CD4-positive, alpha-beta T cell treated with Interleukin-4 for 4 hours (primary cell): ENCODE measurements around the gene SYNRG.
A peak's percentile ranks its signal among the peaks of the same experiment; 100 is the strongest.

ENCODE experiments used
- DNase-seq: peaks from one replicate; pipeline ENCODE4 v3.0.0-alpha.2; 2020

The SYNRG gene

DNA sequence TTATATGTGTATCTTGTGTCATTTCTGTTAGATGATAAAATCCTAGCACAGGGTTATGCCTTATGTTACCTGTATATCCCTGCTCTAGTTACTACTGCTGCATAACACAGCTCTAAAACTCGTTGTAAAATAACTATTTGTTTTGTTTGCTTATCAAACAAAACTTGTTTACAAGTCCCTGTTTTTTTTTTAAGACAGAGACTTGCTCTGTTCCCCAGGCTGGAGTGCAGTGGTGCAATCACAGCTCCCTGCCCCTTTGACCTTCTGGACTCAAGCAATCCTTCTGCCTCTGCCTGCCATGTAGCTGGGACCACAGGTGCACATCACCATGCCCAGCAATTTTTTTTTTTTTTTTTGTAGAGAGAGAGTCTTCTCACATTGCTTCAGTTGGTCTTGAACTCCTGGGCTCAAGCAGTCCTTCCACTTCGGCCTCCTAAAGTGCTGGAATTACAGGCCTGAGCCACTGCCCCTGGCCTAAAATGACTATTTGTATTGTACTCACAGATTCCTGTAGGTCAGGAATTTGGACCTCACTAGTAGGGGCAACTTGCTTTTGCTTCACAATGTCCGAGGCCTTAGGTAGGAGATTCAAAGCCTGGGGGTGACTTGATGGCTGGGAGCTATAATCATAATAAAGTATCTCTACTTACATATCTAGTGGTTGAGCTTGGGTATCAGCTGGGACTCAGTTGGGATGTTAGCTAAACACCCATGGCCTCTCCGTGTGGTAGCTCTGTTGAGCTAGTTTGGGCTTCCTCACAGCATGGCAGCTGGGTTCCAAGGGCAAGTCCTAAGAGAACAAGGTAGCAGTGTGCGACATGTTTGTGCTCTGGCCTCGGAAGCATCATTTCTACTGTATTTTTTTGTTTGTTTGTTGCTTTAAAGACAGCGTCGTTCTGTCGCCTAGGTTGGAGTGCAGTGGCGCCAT, 106.9 kb downstream of the SYNRG start:
- DNase-seq: no peak

DNA sequence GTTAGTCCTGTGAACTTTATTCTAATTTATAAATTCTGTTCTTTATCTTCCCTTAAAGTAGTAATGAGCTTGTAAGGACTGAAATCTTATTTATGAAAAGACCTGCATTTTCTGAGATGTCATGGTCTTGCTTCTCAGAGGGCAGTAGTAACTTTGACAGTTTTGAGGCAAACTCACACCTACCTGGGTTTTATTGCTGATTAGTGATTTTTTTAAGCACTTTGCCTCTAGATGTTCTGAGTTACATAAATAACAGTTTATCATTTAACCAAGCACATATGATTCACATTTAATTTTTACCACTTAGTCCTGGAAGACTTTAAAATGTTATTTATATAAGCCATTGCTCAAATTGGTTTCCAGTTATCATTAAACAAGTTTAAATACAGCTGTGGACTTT, 108.8 kb downstream of the SYNRG start:
- DNase-seq: no peak

DNA sequence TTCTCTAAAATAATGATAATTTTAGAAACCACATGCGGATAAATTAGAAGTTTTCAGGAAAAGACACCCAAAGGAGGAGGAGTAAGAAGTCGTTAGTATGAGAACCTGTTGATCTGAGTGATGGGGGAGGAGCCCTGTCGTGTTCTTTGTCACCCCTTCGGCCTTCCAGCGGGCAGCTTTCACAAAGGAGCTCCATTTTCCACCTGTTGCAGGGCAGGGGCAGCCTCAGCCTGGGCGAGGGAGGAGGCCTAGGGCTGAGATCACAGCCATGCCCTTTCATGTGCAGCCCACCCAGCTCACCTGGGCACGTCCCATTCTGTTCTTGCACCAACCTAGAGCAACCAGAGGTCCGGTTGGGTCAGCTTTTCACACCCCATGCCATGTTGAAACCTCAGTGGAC, 114.2 kb downstream of the SYNRG start:
- no peak for DNase-seq

DNA sequence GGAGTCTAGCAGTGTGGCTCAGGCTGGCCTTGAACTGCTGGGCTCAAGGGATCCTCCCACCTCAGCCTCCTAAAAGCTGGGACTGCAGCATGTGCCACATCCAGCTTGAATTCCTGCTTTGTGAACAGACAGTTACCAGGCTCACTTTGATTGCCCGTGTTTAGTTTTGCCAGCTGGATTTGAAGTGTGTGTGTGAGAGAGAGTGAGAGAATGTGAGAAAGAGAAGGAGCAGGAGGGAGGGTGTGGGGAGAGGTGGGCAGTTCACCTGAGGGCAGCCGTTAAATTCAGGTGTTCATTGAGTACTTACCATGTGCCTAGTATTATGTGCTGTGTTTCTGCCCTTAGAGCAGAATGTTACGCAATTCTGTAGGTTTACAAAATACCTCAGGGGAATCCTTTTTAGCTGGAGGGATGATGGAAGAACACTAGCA, 114.8 kb downstream of the SYNRG start:
- no peak for DNase-seq

DNA sequence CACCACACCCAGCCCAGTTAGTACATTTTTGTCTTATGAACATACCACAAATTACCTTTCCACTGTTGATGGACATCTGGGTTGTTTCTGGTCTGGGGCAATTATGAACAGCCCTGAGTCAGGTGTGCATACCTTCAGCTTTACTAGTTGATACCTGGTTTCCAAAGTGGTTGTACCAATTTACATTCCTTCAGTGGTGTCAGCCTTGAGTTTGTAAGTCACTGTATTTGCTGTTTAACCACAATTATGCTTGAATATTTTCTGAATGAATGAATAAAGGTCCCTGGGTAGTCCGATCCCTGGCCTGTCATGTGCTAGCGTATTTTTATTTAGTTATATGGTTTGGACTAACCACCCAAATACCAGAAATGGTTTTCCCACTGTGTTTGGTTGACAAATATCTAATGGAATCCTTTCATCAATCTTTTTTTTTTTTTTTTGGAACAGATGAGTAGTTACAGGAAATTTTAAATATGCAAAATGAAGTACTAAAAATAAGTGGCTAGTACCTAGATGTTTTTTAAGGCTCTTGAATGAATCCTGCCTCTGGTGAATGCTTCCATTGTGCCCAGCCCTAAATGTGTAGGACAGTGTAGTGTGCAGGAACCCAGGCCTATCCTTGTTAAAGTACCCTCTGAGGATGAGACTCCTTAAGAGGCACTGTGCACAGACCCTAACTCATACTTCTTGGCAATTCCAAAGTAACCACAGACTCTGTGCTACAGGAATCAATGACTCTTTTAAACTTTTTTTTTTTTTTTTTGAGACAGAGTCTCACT, 115.8 kb downstream of the SYNRG start:
- DNase-seq: no peak

DNA sequence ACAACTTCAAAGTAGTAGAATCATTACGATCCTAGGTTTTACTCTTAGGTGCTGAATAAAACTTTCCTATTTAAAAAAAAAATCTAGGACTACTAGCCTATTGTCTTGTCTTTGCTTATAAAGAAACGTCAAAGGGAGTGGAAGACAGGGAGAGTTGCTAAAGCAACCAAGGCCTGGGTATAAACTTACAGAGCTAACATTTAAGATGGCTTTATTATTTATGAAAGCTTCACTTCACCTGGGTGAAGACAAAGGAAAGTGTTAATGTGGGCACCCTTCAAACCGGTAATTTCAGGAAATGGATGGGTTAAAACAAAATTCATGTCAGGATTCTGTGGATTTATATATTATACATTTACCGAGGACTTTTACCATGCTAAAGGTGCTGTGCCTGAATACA, 117.1 kb downstream of the SYNRG start:
- no peak for DNase-seq

DNA sequence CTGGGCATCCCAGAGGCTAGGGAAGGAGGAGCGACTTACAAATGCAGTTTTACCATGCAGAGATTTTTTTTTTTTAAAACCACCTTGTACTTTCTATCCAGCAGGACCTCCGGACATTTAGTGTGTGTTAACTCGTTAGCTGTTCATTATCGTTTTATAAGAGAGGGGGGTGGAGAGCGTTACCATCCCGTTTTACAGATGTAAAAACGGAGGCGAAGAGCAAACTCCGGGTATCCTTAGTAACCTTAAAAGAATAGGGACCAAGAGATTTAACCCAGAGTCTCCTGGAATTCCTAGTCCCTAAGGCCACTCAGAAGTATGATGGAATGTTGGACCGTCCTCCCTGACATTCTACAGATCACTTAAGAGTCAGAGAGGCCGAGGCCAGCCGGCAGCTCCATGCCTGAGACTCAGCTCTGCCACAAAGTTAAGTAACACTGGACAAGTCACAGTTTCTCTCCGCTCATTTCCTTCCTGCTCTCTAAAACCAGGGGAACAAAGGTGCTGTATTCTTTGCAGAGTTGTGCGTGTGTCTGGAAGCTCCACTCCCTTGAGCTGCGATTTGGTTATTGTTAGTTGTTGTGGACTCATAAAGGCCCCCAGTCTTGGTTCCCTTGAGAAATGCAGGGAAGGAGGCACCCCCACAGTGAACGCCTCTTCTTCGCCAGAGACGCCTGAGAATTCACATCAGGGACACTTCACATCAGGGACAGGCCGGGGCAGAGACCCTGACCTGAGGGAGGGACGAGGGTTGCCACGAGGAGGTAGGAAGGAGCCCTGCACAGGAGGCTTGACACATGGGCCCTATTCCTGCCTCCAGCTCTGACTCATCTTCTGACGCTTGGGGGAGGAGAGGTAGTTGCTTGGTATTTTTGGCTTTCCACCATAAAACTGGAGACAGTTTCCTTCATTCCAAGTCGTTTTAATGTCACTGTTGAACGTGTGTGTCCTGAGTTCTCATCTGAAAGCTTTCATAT, 118.3 kb downstream of the SYNRG start:
- DNase-seq: peak; percentile 8

DNA sequence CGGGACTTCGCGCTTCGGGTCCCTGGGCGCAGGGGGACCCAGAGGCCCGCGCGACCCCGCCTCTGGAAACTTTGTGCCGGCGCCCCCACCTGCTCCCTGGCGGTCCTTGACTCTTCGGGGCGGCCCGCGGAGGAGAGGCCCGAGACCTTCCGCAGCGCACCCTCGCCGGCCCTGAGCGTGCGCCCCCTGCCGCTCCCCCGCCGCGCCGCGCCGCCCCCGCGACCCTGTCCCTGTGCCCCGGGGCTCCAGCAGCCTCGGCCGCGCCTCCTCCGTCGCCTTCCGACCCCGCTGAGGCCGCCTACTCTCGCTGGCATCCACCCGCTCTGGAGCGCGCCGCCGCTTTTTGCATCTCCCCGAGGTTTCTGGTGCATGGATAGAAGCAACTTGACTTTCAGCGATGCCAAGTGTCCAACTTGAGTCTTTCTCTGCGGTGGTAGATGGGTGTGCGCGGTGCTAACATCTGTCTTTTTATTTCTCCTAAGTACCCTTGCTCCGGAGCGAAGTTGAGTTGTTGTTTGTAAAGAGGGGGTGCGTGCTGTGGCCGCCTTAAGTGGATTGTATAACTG, 119.1 kb downstream of the SYNRG start:
- DNase-seq: peak; percentile 62

DNA sequence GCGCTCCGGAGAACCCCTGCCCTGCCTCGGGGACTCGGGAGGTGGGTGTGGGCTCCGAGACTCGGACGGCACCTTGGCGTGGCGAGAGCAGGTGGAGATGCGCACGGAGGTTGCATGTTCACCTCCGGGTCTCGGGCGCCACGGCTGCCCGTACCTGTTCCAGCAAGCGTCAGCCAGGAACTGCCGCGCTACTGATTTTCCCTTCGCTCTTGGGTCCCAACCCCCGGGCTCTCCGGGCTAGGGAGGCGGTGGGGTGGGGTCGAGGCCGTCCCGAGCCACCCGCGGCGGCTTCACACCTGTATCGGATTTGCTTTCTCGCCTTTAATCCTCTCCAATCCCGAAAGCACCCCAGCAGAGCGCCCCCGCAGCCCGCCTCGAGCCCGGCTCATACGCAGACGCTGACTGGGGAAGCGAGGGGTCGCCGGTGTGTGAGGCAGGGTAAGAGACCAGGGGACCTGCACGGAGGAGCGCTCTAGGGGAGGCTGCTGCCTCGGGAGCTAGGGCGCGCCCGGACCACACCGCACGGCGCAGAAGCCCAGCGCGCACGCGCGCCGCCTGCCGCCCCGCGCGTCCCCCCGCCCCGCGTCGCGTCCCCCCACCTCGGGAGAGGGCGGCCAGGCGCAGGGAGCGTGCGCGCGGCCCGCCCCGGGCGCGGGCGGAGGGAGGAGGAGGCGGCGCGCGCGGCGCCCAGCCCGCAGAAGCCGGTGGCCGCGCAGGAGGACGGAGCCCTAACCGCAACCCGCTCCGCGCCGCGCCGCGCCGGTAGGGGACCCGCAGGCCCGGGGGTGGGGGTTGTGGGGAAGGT, 119.8 kb downstream of the SYNRG start, which contains the start of gene DUSP14:
Gene DUSP14 (plus strand): TSS at position 695 of the 805 bp plus-strand sequence. CDS start 22,382 bp downstream, outside the sequence.
- DNase-seq: peak; percentile 83

DNA sequence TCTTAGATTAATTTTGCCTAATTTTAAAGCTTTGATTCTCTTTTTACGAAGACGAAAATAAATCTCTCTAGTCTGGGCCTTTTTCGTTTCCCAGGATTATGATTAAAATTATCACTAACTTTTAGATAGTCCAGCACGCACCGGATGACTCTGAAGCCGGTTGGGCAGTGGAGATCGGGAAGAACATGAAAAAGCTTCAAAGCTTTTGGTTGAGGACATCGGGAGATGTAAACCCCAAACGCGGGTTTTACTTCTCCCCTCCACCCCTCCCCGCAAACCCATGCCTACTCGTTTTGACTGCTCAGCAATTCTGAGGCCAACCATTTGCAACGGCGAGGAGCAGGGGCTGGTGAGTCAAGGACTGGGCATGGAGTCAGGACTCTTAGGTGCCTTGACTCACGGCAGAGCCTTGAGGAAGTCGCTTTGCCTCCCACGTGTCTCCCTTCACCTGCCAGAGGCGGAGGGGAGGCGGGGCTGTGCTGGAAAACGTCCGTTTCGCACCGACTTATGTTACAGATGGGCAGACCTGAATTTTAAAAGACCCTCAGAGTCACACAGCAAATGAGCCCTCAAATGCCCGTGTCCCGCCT, 120.5 kb downstream of the SYNRG start:
- DNase-seq: peak; percentile 73

DNA sequence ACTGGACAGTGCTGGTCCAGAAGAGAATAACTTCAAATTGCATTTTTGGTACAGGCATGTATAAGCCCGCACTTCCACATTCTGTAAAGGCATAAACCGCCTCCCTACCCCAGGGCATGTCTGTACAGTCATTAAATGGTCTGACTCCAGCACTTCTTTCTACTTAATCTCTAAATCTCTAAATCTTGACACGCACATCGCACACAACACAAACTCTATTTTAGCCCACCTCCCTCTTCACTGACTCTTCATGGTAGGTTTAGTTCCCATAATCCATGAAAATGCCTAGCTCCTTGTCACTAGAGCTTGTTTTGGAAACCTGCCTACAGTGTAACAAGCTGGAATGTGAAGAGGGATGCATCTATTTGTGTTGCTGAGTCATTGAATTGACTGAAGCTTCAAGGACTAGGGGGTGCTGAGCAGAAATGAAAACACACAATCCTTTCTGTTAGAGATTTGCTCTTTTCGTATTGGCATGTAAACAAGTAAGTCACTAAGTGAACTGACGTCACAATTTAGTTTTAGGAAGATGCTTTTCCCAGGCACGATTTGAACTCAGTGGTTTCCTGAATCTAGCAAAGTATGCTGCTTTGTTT, 121.1 kb downstream of the SYNRG start:
- DNase-seq: peak; percentile 8

DNA sequence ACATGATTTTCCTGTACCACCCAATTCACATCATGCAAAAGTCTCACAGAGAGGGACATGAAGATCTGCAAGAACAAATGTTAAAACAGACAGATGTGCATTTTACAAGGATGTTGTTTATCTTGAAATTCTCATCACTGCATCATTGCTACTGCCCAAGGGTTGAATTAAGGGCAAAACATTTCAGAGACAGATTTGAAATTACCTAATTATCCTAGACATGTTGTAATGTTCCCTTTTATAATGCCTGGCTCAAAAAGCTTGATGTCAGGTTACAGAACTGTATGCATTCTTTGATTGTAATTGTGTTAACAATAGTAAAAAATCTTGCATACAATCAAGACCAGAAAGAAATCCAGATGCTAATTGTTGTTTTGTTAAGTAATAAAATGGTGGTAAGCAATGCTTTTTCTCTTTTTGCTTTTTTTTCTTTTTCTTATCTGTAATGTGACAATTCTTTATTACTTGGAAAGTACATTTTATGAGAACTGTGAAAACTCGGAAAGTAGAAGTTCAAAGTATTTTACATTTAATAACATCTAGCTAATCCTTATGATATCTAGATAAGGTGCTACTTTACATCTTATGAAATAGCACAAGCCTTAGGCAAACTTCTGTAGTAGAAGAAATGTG, 123.2 kb downstream of the SYNRG start:
- no peak for DNase-seq

DNA sequence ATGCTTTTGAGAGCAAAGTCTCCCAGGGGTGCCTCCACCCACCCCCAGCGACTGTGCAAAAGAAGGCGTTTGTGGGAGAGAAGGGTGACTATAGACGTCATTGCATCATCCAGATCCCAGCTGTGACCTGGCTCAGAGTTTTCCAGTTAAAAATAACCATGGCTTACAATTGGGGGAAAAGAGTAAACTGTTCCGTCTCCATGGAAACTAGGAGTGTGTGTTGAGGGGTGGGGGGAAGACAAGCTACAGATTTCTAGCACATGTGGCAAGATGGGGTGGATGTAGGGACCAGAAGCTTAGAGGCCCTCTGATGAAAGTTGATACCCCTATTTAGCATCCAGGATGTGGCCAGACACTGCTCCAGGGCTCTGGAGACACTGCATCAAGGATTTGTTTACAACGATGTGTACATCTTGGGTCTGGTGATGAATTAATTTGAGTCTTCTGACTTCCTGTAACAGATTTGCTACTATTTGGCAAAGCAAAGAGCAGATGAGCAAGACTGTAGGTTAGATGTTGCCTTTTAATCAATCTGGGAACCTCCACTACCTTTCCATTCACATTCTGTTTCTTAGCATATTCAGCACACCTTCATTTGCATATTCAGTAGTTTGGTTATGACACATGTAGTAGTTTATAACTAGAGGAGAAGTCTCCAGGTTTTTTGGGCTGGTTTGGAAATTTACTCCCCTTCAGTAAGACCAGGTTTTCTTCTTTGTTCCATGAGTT, 125.7 kb downstream of the SYNRG start:
- DNase-seq: no peak

DNA sequence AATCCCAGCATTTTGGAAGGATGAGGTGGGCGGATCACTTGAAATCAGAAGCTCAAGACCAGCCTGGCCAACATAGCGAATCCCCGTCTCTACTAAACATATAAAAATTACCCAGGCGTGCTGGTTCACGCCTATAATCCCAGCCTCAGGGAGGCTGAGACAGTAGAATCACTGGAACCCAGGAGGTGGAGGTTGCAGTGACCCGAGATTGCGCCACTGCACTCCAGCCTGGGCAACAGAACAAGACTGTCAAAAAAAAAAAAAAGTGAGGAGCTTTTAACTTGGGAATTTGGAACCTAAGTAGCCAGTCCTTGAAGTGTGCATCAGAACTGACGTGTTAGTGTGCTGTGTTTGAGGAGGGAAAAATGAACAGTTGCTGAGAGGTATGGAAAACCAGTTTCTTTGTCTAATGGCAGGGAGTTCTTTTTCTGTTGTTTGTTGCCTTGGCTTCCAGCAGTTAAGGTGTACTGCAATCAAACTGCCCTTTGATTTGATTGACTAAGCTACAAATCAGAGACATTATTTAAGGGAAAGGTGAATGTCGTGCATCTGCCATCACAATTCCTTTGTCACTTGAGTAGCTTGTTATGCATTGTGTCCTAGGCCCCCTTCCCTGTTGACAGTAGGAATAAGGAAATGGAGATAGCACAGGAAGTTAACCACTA, 128.1 kb downstream of the SYNRG start:
- no peak for DNase-seq

DNA sequence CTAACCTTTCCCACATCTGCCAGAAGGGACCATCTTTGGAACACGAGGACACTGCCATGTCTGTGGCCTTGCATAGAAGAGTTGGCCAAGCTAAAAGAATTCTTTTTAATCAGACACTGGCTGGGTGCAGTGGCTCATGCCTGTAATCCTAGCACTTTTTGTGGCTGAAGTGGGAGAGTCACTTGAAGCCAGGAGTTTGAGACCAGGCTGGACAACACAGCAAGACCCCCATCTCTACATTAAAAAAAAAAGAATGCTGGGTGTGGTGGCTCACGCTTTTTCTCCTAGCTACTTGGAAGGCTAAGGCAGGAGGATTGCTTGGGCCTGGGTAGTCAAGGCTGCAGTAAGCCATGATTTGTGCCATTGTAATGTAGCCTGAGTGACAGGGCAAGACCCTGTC, 128.8 kb downstream of the SYNRG start:
- no peak for DNase-seq

DNA sequence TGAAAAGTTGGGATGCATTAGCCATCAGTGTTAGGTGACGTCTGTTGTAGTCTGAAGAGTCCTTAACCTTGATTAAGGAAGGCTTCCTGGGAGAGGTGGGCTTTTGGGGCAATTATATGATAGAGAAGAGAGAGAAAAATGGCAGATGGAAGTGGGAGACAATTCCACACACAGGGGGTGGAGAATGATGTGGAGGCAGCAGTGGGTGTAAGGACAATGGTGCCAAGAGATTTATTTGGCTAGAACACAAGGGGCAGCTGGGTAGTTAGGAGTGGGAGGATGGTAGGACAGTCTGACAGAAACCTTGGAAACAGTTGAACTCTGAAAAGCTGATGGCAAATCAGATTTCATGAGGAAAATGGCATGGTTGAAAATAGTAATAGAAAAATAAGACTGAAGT, 130.2 kb downstream of the SYNRG start:
- DNase-seq: no peak

DNA sequence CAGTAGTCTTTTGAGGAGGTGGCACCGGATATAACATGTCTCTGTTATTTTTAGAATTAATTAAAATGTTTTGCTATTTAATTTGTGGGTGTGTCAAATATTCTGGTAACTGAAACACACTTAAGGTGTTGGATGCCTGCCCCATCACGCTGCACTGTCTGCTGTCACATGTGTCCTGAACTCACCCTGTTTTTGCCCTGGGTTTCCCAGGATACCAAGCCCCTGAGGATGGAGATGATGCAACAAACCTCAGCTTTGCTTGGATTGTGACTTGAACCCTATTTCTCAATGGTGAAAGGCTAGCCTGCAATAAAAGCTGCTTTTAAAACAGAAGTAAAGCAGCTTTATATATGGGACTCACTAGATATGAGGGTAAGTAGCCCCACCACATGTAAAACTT, 131.0 kb downstream of the SYNRG start:
- DNase-seq: no peak

DNA sequence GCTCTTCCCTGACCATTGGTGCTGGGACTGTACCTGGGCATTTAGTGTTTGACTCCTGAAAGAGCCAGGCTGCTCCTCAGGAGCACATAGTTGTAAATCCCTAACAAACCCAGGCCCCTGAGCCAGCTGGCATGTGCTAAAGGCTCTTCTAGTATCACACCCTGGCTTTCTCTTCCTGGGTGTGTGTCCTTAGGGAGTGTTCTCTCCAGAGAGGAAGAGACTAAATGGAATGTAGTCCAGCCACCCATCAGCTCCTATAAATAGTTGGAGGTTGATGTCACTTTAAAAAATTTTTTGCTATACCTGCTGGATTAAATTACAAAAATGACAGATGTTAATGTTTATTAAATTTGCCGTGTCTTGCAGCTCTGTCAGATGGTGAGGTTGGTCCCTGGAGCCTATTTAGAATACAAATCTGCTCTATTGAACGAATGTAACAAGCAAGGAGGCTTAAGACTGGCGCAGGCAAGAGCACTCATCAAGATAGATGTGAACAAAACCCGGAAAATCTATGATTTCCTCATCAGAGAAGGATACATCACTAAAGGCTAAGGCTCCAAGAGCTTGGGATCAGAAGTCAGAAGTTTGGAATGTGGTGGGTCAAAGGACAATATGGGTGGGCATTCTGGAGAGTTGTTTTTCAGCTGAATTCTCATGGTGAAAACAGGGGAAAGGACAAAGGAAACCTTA, 132.6 kb downstream of the SYNRG start:
- DNase-seq: no peak
